HG03159 (cell line): ENCODE results near the gene TPRG1.

Experiments
- ATAC-seq: cut with Tn5 transposase; IDR thresholded peaks from one replicate; pipeline ENCODE4 v1.9.1; 2021; ENCODE audit warnings: mild to moderate bottlenecking, moderate library complexity; ENCODE audit not compliant: unreplicated experiment

Gene TPRG1, protein sequence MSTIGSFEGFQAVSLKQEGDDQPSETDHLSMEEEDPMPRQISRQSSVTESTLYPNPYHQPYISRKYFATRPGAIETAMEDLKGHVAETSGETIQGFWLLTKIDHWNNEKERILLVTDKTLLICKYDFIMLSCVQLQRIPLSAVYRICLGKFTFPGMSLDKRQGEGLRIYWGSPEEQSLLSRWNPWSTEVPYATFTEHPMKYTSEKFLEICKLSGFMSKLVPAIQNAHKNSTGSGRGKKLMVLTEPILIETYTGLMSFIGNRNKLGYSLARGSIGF

GRCh38 chr3:189171707-189172106 lies at the start of gene TPRG1:
TSS of gene TPRG1 (plus strand) at chr3:189171971. CDS start at chr3:189207385, 35,414 bp downstream.
- no peak for ATAC-seq

DNA sequence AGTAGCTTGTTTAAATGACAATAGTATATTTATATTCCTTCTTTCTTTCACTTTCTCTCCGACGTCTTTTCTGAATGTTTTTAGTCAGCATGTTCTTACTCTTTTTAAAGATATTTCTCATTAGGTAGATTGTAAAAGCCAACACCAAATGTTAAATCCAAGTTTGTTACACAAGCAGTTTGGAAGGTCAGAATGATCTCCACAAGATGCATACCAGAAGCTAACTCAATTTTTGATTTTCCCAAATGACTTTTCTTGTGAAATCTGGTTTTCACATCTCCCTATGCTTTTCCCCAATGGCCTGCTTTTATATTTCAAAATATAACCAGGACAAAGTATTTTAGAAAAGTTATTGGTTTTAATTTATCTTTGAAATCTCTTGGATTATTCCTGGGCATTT lies 49.7 kb upstream of the TPRG1 start:
- ATAC-seq, result no peak

GRCh38 chr3:189122526-189123205 lies 49.1 kb upstream of the TPRG1 start:
- no peak for ATAC-seq

- ATAC-seq, result no peak
Measured at GRCh38 chr3:189123595-189124387, 48.0 kb upstream of the TPRG1 start.

DNA sequence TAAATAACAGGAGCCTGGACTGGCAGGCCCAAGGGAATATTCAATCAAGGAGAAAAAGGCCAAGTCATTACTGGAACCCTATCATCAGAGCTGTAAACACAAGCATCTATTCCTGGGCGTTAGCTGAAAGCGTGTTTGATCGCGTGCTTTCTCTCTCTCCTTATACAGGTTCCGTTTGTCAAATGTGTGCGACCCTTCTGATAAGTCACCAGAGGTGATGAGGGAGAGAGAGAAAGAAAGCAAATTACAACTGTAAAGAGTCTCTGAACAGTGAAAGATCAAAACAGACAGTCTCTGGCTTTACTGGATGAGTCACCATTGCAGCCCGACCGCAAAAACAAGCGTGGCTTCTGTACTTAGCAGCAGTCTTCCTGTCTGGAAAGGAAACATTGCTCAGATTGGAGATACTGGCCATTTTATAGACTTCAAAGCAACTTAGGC lies 39.5 kb upstream of the TPRG1 start:
- peak; percentile 68 for ATAC-seq

DNA sequence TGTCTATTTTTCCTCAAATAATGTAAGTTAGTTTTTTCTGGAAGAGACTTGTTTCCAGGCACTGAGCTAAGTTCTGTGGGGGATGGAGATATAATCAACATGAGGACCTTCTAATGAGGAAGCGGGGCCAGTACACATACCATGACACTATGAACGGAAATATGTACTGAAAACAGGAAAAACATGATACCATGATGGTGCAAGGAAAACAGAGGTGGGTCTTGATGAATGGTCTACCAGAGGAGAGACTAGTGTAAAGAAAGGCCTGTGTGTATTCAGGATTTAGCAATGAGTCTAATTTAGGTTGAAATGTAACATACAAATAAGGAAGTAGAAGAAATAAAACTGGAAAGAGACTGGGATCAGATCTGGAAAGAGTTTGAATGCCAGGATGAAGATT lies 38.9 kb upstream of the TPRG1 start:
- no peak for ATAC-seq

- ATAC-seq, result no peak
Measured at GRCh38 chr3:189133768-189134167, 38.0 kb upstream of the TPRG1 start.

GRCh38 chr3:189137416-189137815 lies 34.4 kb upstream of the TPRG1 start:
- no peak for ATAC-seq

GRCh38 chr3:189138901-189139610 lies 32.7 kb upstream of the TPRG1 start:
- ATAC-seq, result no peak

DNA sequence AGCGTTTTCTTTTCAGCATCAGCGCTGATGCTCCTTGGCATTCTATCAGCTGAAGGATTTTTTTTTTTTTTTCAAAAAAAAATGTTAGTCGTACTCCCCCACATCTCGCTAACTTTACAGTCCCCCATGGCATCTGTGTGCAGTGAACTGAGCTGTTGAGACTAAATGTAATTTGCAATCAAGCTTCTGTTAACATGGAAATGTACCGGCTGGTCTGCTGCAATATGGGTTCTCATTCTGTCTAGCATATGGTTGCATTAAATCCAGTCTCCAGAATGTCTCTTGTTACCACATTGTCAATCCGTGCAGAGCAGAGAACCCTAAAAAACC lies 32.2 kb upstream of the TPRG1 start:
- ATAC-seq, result no peak

- no peak for ATAC-seq
Measured at GRCh38 chr3:189142527-189142926, 29.2 kb upstream of the TPRG1 start.

DNA sequence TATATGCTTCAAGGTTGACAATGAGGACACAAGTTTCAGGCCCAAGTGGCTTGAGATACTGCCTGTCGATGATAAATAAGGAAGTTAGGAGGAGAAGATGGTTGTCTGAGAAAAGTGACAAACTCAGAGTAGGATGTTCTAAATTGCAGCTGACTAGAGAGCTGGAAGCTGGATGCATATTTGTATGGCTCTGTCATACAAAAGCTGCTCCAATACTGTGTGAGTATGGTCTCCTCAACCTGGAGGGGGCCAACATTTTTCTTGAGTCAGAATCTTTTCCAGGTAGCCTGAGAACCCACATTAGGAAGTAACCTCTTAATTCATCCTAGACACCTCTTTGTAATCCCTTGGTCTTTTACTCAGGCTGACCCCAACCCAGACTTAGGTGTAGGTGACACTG lies 28.4 kb upstream of the TPRG1 start:
- ATAC-seq, result no peak

GRCh38 chr3:189143771-189144170 lies 28.0 kb upstream of the TPRG1 start:
- ATAC-seq, result no peak

DNA sequence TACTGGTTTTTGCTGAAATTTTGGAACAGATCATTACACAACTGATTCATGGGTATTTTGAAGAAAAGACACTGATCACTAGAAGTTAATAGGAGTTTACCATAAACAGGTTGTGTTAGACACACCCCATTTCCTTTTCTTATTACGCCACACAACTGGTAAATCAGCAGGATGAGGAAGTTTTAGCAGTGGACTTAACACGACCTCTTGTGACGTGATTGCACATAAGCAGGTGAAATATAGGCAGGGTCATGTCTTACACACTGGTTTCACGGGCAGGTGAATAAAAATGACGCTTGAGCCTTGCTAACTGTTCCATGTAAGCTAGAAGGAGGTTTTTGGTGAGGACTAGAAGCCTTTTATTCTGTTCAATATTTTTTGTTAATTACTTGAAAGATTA lies 27.1 kb upstream of the TPRG1 start:
- no peak for ATAC-seq

- no peak for ATAC-seq
Measured at GRCh38 chr3:189146848-189147247, 24.9 kb upstream of the TPRG1 start.

DNA sequence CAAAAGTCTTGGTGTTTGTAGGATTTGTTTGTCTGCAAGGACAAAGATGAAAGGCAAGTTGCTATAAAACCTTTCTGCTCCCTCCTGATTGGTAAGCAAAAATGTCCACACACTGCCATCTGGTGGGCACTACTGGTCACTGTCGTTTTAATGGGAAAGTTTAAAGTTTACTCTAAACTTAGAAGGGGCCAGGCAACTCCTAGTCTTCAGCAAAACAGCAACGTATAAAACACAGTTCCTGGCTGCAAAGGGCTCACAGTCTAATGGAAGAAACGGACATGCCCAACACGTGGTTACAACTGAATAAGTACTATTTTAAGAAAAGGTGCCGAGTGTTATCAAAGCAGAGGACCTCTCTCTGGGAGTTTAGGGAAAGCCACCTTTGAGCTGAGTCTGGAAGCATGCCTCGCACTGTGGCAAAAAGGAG lies 23.7 kb upstream of the TPRG1 start:
- ATAC-seq, result peak; percentile 88

DNA sequence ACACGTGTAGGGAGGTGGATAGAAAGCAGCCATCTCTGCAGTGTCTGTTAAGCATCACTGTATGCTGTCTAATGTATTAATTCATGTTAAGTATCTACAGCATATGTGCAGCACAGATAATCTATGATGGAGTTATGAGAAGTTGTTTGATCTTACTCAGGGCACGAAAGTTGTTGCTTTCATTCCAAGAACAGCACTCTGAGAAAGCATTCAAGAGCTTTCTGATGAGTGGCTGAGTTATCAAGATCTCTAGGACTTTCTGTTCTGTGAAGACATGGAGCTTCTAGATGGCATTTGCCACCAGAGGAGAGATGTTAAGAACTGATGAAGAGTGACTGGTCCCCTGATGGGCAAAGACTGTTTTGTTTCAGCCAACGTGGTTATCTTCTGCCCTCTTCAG lies 22.6 kb upstream of the TPRG1 start:
- ATAC-seq, result no peak

DNA sequence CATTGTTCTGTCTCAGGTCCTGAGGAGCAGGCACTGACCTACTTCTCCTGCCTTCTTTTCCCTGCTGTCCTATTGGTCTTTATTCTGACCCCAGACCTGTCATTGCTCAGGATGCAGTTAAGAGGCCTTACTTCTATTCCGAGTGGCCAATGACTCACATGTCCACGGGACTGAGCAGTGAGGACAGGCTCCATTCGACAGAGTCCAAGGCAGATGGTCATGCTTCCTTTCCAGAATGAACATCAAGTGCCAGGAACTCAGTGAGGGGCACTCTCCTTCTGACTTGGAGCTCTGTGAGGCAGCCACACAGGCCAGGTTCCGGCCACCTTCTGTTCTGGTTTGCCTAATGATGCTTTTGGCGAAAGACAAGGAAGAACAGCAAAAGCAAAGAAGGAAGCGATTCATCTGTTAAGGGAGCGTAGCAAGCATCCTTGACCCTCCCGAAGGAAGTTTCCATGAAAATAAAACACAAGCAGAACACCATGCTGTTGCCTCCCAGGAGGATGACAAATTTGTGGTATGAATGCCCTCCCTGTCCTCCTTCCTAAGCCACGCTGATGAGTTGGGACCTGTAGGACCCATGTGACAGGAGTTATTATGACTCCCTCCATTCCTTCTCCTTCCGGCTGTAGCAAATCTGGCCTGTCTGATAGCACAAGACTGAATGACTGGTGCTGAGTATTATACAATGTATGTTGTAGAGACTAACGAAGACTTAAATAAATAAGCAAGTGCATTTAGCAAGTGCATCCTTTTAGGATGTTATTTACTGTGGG lies 14.4 kb upstream of the TPRG1 start:
- ATAC-seq, result no peak

DNA sequence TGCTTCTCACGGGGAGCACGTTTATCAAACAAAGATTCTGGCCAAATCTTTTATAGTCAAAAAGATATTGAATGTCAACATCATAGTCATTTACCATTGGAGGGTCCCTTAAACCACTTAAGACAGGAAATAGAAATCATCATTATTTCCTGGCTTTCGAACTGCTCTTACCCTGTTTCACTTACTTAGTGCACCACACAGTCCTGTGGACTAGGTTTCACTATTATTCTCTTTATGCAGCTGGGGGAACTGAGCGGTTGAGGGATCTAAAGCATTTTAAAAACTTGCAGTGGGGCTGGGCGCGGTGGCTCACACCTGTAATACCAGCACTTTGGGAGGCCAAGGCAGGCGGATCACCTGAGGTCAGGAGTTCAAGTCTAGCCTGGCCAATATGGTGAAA lies 13.7 kb upstream of the TPRG1 start:
- no peak for ATAC-seq

- ATAC-seq, result no peak
Measured at GRCh38 chr3:189160519-189161309, 11.1 kb upstream of the TPRG1 start.
